Naive B cell (primary cell): ENCODE measurements around the gene NEB. TPM values are rescaled to one million over a fixed set of nuclear protein-coding genes. Genes with fewer than 3 reads are reported as not detected.
"Not testable (repeated sequence)": the region's sequence is repeated elsewhere in the genome, so short reads cannot be mapped to it uniquely, and the experiment has no call there.

ENCODE experiments used
- ATAC-seq, 2 donors: fragments of 150-1000 bp; cut with Tn5 transposase; 2 replicates each; pipeline ENCODE4 v1.10.0; 2021; ENCODE audit warnings: low read depth in 2 of 2, mild to moderate bottlenecking in 2 of 2, moderate library complexity in 2 of 2
- DNase-seq: peaks from one replicate; pipeline ENCODE4 v3.0.0; 2022
- H3K27ac Mint-ChIP-seq, 6 donors: one replicate each; pipeline ENCODE4 v1.8.0; 2020 to 2022; ENCODE audit warnings: mild to moderate bottlenecking in 6 of 6, mixed read lengths in 6 of 6, moderate library complexity in 5 of 6, inconsistent platforms in 2 of 6
- H3K27me3 Mint-ChIP-seq, 3 donors: one replicate each; pipeline ENCODE4 v1.8.0; 2021 to 2022; ENCODE audit warnings: mixed read lengths in 3 of 3, mild to moderate bottlenecking in 1 of 3
- H3K36me3 Mint-ChIP-seq, 2 donors: one replicate each; pipeline ENCODE4 v1.8.0; 2020 to 2022; ENCODE audit warnings: mixed read lengths in 2 of 2, inconsistent platforms in 1 of 2, mild to moderate bottlenecking in 1 of 2
- H3K4me1 Mint-ChIP-seq, 3 donors: one replicate each; pipeline ENCODE4 v1.8.0; 2020 to 2022; ENCODE audit warnings: mixed read lengths in 3 of 3, inconsistent platforms in 1 of 3, mild to moderate bottlenecking in 1 of 3, moderate library complexity in 1 of 3
- H3K4me3 Mint-ChIP-seq, 8 donors: one replicate each; pipeline ENCODE4 v1.8.0; 2020 to 2022; ENCODE audit warnings: mild to moderate bottlenecking in 8 of 8, mixed read lengths in 8 of 8, moderate library complexity in 8 of 8, inconsistent platforms in 2 of 8
- H3K9me3 Mint-ChIP-seq, 7 donors: one replicate each; pipeline ENCODE4 v1.8.0; 2020 to 2022; ENCODE audit warnings: mixed read lengths in 7 of 7, mild to moderate bottlenecking in 5 of 7, inconsistent platforms in 2 of 7, moderate library complexity in 1 of 7
- polyA plus RNA-seq, 6 donors: library from polyadenylated mRNA; unstranded; fragments of 300-500 nt; fragmentation: Illumina TruSeq; gene quantifications; one replicate each; pipeline ENCODE4 v1.2.3, GENCODE V29; 2021; ENCODE audit warnings: low read depth in 6 of 6

Gene NEB
- polyA plus RNA-seq, 6 donors from 2014 or later = 0.10 to 0.88 (median 0.18) TPM; not detected in 2

DNA sequence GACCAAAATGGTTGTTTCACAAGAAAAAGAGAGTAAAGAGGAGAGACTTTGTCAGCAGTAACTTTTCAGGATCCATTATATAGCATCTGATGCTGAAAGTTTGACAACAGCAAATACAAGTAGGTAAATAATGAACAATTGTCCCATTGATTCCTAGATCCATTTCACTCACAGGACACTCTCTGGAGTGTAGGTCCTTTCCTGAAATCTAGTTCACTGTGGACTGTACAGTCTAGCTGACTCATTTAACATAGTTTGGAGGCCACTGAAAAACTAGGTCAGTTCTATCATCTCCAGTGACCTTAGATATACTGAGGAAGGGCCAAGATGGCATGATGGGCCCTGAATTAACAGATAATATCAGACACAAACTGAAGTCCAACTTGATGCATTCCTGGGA, 19.3 kb upstream of the NEB start:
- H3K4me1 Mint-ChIP-seq = peaks cover 5 to 23% (median 6%) of the 10 kb centered on the region in 3 donors
- ATAC-seq (no peak), DNase-seq (no peak)
- no peak overlapping the region for H3K27ac Mint-ChIP-seq
- no peaks in the 10 kb centered on the region for H3K27me3 Mint-ChIP-seq
- no peak overlapping the region for H3K4me3 Mint-ChIP-seq
- no peaks in the 10 kb centered on the region for H3K36me3 Mint-ChIP-seq
- no peaks in the 10 kb centered on the region for H3K9me3 Mint-ChIP-seq

DNA sequence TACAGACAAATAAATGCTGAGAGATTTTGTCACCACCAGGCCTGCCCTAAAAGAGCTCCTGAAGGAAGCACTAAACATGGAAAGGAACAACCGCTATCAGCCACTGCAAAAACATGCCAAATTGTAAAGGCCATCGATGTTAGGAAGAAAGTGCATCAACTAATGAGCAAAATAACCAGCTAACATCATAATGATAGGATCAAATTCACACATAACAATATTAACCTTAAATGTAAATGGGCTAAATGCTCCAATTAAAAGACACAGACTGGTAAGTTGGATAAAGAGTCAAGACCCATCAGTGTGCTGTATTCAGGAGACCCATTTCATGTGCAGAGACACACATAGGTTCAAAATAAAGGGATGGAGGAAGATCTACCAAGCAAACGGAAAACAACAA, 11.0 kb upstream of the NEB start:
- not testable (repeated sequence) for DNase-seq, H3K36me3 Mint-ChIP-seq, H3K27me3 Mint-ChIP-seq, H3K27ac Mint-ChIP-seq, H3K4me3 Mint-ChIP-seq, H3K9me3 Mint-ChIP-seq, ATAC-seq
- peaks cover 6 to 23% (median 18%) of the 10 kb centered on the region in 3 donors for H3K4me1 Mint-ChIP-seq

DNA sequence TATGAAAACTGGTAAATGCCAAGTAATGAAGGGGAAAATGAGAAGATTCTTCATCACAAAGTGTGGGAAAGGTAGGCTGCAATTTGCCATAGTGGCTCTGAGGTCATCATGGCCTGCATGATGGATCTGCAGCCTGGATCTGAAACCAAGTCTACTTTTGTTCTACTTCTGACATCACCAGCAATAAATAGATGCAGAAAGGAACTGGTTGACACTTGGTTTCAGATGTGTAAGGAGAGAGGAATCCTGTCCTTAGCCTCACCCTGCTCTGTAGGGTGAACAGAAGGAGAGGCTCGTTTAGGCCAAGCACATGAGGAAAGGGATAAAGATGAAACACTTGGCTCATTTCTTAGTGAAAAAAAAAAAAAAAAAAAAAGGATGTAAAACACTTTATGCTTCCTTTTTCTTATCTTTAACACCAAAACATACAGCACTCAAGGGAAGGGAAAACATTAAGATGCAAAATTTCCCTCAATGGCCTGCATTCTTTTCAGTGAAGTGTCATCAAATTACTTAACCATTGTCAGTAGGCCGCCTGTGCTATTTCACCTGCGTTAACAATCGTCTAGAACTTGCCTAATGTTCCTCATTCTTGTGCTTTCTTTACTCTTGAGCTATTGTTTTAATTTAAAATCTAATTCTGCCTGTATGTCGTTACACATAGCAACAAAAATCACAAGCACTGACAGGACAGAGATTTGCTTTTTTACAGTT, 3.9 kb downstream of the NEB start:
- no peaks in the 10 kb centered on the region for H3K27me3 Mint-ChIP-seq
- peak; percentile 60 to 64 for ATAC-seq
- DNase-seq = peak; percentile 19
- H3K4me3 Mint-ChIP-seq = peak overlapping the region in 6 of 8 donors; percentile 41 to 75 (median 68)
- H3K36me3 Mint-ChIP-seq = no peaks in the 10 kb centered on the region
- peak overlapping the region; percentile 39 to 95 (median 86) for H3K27ac Mint-ChIP-seq
- no peaks in the 10 kb centered on the region for H3K9me3 Mint-ChIP-seq
- peaks cover 25 to 38% (median 33%) of the 10 kb centered on the region in 3 donors for H3K4me1 Mint-ChIP-seq

DNA sequence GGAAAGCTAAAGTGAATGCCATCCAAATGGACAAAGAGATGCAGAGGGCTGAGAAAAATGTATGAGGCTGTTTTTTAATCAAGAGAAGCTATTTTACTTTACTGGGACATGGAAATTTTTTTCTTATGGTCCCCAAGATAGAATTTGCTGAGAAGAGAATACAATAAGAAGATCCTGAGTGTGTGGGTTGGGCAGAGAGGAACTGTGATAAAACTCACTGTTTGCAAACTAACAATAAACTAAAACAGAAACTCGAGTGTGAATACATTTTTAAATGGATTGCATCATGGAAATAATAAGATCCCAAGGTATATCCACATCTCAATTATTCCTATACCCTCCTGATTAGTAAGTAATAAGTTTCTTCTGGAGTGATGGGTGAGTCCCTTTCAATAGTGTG, 4.4 kb downstream of the NEB start:
- Mint-ChIP-seq H3K4me3 (peak overlapping the region in 7 of 8 donors; percentile 51 to 75 (median 65)), H3K4me1 (peaks cover 25 to 38% (median 33%) of the 10 kb centered on the region in 3 donors), H3K27me3 (no peaks in the 10 kb centered on the region), H3K9me3 (no peaks in the 10 kb centered on the region), H3K36me3 (no peaks in the 10 kb centered on the region), H3K27ac (peak overlapping the region; percentile 39 to 95 (median 89))
- ATAC-seq = no peak
- no peak for DNase-seq

DNA sequence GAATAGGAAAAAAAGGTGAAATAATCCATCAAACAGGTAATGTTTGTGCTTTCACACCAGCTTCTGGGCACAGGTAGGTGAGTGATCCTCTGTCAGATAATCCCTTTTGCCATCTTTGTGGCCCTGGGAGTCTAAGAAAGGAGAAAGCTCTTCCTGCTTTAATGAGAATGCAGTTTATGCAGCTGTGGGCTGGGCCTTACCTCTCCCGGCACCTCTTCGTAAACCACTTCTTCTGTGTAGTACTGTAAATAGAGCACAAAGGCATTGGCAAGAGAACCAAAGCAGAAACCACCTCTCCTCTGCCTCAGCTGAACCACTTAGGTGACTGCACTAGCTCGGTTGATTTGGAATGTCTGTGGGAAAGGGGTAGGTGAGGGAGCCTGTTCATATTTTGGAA, 4.9 kb downstream of the NEB start:
- Mint-ChIP-seq H3K27me3 (no peaks in the 10 kb centered on the region), H3K4me3 (peak overlapping the region in 6 of 8 donors; percentile 51 to 79 (median 70)), H3K27ac (peak overlapping the region; percentile 39 to 95 (median 88)), H3K9me3 (no peaks in the 10 kb centered on the region), H3K4me1 (peaks cover 25 to 38% (median 33%) of the 10 kb centered on the region in 3 donors), H3K36me3 (no peaks in the 10 kb centered on the region)
- DNase-seq (peak; percentile 7), ATAC-seq (peak; percentile 31 to 33)

DNA sequence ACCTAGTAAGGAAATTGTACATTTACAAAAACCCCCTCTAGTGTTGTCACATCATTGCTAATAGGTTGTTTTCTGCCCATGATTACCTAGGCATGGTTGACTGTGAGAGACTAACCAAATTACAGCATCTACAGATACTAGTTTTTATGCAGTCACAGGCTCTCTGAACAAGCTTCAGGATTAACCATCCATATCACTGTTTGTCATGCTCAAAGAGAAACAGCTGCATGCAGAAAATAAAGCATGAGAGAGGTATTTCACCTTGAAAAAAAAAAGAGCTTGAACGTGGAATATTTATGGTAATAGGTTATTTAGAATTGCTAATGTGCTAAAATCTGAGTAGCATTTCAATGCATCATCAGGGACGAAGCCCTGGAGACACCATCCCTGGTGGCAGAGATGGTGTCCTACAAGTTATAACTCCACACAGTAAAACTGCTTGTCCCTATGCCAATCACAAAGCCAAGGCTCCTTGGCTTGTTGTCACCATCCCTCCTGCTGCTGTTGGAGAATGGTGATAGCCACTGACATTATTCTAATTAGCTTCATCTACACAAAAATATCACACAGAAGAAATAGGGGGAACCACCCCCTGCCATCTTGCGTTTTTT, 5.4 kb downstream of the NEB start:
- ATAC-seq (peak; percentile 74 to 75), DNase-seq (peak; percentile 23)
- Mint-ChIP-seq H3K27me3 (no peaks in the 10 kb centered on the region), H3K4me3 (peak overlapping the region in 6 of 8 donors; percentile 5 to 79 (median 70)), H3K4me1 (peaks cover 25 to 38% (median 33%) of the 10 kb centered on the region in 3 donors), H3K9me3 (peaks cover 0 to 1% (median 0%) of the 10 kb centered on the region in 7 donors), H3K27ac (peak overlapping the region in 4 of 6 donors; percentile 86 to 95 (median 90)), H3K36me3 (peaks cover 0 to 4% of the 10 kb centered on the region in 2 donors)

DNA sequence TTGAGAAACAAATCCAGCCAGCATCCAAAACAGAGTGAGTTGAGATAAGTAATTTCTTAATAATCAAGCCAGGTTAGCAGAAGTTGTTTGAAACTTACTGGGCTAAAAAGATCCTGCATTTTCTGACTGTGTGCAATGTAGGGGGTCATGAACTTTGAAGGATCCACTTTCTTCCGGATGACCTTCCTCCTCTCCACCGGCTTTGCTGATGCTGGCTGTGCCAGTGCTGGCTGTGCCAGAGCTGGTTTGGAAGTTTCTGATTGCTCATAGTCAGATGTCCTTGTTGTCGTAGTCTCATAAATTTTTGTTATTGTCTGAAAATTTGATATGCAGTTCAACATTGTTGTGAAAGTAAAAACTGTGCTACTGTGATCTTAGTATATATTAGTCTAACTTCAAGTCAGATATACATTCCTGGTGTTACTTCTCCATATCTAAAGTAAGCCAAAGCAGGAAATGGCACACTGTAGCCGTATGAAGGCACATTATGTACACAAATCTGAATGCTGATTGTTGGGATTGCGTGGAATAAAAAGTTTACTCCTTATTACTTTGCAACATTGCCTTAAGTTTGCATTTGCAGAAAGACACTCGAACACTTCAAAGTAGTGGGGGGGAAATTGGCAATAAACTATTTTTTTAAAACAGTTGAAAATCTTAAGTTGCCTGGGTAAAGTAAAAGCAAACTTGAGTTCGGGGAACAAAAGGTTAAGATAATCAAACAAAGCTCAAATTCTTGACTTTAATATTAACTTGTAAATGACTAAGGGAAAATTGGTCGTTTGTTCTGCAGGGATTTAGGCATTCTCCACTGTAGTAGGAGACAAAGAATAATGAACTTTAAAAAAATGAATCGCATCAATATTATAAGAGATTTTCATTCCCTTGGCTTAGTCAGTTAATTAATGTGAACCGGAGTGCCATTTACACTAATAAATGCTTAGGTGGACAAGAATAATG, 6.4 kb downstream of the NEB start:
- Mint-ChIP-seq H3K27ac (peak overlapping the region in 3 of 6 donors; percentile 53 to 86 (median 53)), H3K9me3 (peaks cover 0 to 2% (median 0%) of the 10 kb centered on the region in 7 donors), H3K27me3 (no peaks in the 10 kb centered on the region), H3K36me3 (peaks cover 0 to 5% of the 10 kb centered on the region in 2 donors), H3K4me3 (no peak overlapping the region), H3K4me1 (peaks cover 25 to 38% (median 33%) of the 10 kb centered on the region in 3 donors)
- DNase-seq (no peak), ATAC-seq (no peak)

DNA sequence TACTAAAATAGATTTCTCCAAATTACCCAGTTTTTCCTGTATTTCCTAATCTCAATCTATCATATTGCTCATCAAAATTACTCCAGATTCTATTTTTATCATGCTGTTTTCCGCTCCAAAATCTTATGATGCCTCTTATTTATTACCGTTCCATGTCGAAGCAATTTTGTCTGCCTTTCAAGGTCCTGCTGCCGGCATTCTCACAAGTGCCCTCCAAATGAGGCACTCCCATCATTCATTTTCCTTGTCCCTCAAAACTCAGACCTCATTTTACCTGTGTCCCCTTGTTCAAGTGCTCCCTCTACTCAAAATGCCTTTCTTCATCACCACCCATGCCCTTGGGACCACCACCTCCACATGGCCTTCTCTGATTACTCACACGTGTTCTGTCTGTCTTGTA, 13.1 kb downstream of the NEB start:
- no peak for DNase-seq
- no peak overlapping the region for H3K4me3 Mint-ChIP-seq
- H3K9me3 Mint-ChIP-seq = peaks cover 0 to 9% (median 0%) of the 10 kb centered on the region in 7 donors
- peaks cover 5 to 26% of the 10 kb centered on the region in 2 donors for H3K36me3 Mint-ChIP-seq
- H3K27ac Mint-ChIP-seq = peak overlapping the region in 1 of 6 donors; percentile 4
- no peak for ATAC-seq
- H3K27me3 Mint-ChIP-seq = peaks cover 0 to 6% (median 0%) of the 10 kb centered on the region in 3 donors
- H3K4me1 Mint-ChIP-seq = peaks cover 10 to 11% (median 10%) of the 10 kb centered on the region in 3 donors

DNA sequence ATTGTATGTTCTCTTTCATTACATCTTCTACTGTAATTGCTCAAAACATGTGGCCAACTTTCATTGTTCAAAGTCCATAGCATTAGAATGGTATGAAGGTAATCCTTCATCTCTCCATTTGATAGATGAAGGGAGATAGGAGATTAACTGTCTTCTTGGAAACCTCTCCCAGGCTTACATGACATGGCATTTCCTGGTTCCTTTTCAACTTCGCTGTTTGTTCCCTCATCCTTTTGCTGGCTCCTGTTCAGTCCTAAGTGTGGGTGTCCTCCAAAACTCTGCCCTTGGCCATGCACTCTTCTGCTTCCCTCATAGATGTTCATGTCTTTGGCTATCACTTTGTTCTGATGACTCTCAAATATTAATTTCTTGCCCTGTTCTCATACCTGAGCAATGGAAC, 13.8 kb downstream of the NEB start:
- Mint-ChIP-seq H3K4me1 (peaks cover 10 to 11% (median 10%) of the 10 kb centered on the region in 3 donors), H3K9me3 (peaks cover 0 to 9% (median 0%) of the 10 kb centered on the region in 7 donors), H3K27me3 (peaks cover 0 to 6% (median 0%) of the 10 kb centered on the region in 3 donors), H3K27ac (no peak overlapping the region), H3K4me3 (peak overlapping the region in 1 of 8 donors; percentile 5), H3K36me3 (peaks cover 5 to 26% of the 10 kb centered on the region in 2 donors)
- no peak for DNase-seq
- ATAC-seq = no peak

DNA sequence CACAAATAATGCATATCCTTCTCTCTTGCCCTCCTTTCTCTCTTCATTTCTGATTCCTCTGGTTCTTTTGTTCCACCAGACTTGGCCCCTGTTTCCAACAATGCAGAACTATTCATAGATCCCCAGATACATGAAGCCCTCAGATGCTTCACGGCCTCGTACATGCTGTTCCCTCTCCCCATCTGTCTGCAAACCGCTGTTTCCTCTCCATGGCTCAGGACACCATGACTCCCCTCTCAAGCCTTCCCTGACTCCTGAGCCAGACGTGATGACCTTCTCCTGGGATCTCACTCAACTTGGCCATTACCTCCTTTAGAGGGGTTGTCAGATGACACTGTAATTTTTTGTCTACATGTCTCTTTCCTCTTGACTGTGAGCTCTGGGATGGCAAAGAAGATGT, 15.5 kb downstream of the NEB start:
- Mint-ChIP-seq H3K9me3 (peaks cover 0 to 9% (median 0%) of the 10 kb centered on the region in 7 donors), H3K27ac (peak overlapping the region in 1 of 6 donors; percentile 26), H3K4me3 (no peak overlapping the region), H3K4me1 (peaks cover 10 to 11% (median 11%) of the 10 kb centered on the region in 3 donors), H3K36me3 (peaks cover 5 to 22% of the 10 kb centered on the region in 2 donors), H3K27me3 (peaks cover 0 to 6% (median 0%) of the 10 kb centered on the region in 3 donors)
- no peak for ATAC-seq
- no peak for DNase-seq

DNA sequence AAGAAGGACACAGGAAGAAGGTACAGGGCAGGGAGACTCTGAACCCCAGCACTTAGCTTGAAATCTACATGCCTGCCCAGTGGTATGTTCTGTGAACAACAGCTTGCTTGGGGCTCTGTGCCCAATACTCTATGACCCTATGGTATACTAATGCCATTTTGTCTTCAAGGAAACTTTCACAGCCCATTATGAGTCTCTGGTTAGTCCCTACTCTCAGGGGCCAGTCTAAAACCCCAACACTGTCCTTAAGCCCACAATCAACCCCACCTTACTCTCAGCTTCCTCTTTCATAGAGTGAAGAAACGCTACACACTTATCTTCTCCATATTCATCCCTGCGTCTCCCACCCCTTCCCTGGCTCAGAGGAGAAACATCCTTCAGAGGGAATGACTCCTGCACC, 16.0 kb downstream of the NEB start:
- Mint-ChIP-seq H3K27ac (peak overlapping the region in 2 of 6 donors; percentile 13 to 26), H3K4me3 (no peak overlapping the region), H3K9me3 (peaks cover 0 to 9% (median 0%) of the 10 kb centered on the region in 7 donors), H3K36me3 (peaks cover 5 to 22% of the 10 kb centered on the region in 2 donors), H3K4me1 (peaks cover 14 to 16% (median 15%) of the 10 kb centered on the region in 3 donors), H3K27me3 (peaks cover 0 to 6% (median 0%) of the 10 kb centered on the region in 3 donors)
- no peak for ATAC-seq
- no peak for DNase-seq

DNA sequence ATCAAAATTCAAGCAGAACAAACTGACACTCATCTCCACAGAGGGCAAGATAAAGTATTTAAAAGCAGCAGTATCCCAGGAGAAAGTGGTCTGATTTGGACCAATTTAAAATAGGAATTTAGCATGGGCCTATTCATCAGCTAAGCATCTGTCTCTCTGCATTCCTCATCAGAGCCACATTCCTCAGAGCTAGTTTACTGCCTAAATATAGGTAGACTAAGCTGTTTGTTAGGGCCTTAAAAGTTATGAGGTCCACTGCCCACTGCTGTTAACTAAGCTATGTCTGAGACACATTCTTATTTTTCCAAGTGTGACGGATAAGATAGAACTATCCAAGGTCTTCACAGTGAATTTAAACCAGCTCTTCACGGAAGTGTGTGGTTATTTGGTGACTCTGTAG, 17.6 kb downstream of the NEB start:
- peaks cover 0 to 6% (median 0%) of the 10 kb centered on the region in 3 donors for H3K27me3 Mint-ChIP-seq
- H3K4me1 Mint-ChIP-seq = peaks cover 19 to 26% (median 23%) of the 10 kb centered on the region in 3 donors
- peaks cover 0 to 9% (median 0%) of the 10 kb centered on the region in 7 donors for H3K9me3 Mint-ChIP-seq
- H3K27ac Mint-ChIP-seq = no peak overlapping the region
- DNase-seq (no peak), ATAC-seq (no peak)
- H3K36me3 Mint-ChIP-seq = peaks cover 5 to 22% of the 10 kb centered on the region in 2 donors
- no peak overlapping the region for H3K4me3 Mint-ChIP-seq
